MM.1S (cell line): Measurements from ENCODE around the gene VNN1.

ENCODE experiments used
- EZH2 ChIP-seq: fragments of 300-600 bp; sonication (generic); optimal IDR thresholded peaks from 2 replicates; pipeline ENCODE3; 2017; ENCODE audit warnings: low read depth, mild to moderate bottlenecking, antibody characterized with exemption, low read length, mixed read lengths
- EZH2phosphoT487 ChIP-seq: fragments of 300-600 bp; sonication (generic); IDR thresholded peaks from 2 replicates; pipeline ENCODE4 v1.6.1; 2018; ENCODE audit warnings: antibody characterized with exemption, low read length
- TF ChIP-seq, protein P1 (sequence below): fragments of 300-600 bp; sonication (generic); IDR thresholded peaks from 2 replicates; pipeline ENCODE4 v1.5.1; 2016; ENCODE audit warnings: antibody characterized with exemption, low read length, mixed read lengths

DNA sequence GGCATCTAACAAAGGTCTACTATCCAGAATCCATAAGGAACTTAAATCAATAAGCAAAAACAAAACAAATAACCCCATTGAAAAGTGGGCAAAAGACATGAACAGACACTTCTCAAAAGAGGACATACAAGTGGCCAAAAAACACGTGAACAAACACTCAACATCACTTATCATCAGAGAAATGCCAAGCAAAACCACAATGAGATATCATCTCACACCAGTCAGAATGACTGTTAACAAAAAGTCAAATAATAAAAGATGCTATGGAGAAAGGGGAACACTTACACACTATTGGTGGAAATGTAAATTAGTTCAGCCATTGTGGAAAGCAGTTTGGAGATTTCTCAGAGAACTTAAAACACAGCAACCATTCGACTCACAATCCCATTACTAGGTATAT is 19.4 kb upstream of the VNN1 start:
- TF ChIP-seq, protein P1, sequence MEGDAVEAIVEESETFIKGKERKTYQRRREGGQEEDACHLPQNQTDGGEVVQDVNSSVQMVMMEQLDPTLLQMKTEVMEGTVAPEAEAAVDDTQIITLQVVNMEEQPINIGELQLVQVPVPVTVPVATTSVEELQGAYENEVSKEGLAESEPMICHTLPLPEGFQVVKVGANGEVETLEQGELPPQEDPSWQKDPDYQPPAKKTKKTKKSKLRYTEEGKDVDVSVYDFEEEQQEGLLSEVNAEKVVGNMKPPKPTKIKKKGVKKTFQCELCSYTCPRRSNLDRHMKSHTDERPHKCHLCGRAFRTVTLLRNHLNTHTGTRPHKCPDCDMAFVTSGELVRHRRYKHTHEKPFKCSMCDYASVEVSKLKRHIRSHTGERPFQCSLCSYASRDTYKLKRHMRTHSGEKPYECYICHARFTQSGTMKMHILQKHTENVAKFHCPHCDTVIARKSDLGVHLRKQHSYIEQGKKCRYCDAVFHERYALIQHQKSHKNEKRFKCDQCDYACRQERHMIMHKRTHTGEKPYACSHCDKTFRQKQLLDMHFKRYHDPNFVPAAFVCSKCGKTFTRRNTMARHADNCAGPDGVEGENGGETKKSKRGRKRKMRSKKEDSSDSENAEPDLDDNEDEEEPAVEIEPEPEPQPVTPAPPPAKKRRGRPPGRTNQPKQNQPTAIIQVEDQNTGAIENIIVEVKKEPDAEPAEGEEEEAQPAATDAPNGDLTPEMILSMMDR, result no peak
- TF ChIP-seq EZH2phosphoT487 (no peak), EZH2 (no peak)
